Chondrocyte (in vitro differentiated cells): ENCODE measurements around the gene SLC35D2. TPM values are rescaled to one million over a fixed set of nuclear protein-coding genes. Genes with fewer than 3 reads are reported as not detected.
A peak's percentile ranks its signal among the peaks of the same experiment; 100 is the strongest.
"Not testable (repeated sequence)": the region's sequence is repeated elsewhere in the genome, so short reads cannot be mapped to it uniquely, and the experiment has no call there.

ENCODE experiments used
- DNase-seq: peaks from one replicate; pipeline ENCODE4 v3.0.0; 2021; ENCODE audit warnings: mixed read lengths, low spot score
- H3K27ac Mint-ChIP-seq: one replicate; pipeline ENCODE4 v1.8.0; 2021; ENCODE audit warnings: mild to moderate bottlenecking, moderate library complexity, mixed read lengths; ENCODE audit not compliant: unreplicated experiment
- H3K27me3 Mint-ChIP-seq: 2 replicates; pipeline ENCODE4 v1.8.0; 2021; ENCODE audit warnings: low read depth, mixed read lengths
- H3K36me3 Mint-ChIP-seq: 2 replicates; pipeline ENCODE4 v1.8.0; 2021; ENCODE audit warnings: low read depth, mixed read lengths
- H3K4me1 Mint-ChIP-seq: 2 replicates; pipeline ENCODE4 v1.8.0; 2021; ENCODE audit warnings: low read depth, mild to moderate bottlenecking, mixed read lengths
- H3K4me3 Mint-ChIP-seq: one replicate; pipeline ENCODE4 v1.8.0; 2021; ENCODE audit warnings: mild to moderate bottlenecking, moderate library complexity, mixed read lengths; ENCODE audit not compliant: unreplicated experiment
- H3K9me3 Mint-ChIP-seq: 2 replicates; pipeline ENCODE4 v1.8.0; 2021; ENCODE audit warnings: low read depth, mixed read lengths
- CTCF ChIP-seq: fragments of 200-600 bp; sonication (generic); IDR thresholded peaks from 2 replicates; pipeline ENCODE4 v1.5.0; 2021; ENCODE audit warnings: antibody characterized with exemption, mild to moderate bottlenecking, moderate library complexity
- total RNA-seq: library from RNA; stranded (reverse); gene quantifications from 3 replicates; pipeline ENCODE4 v1.2.1, GENCODE V29; 2021

Gene SLC35D2
- total RNA-seq, 1 donor from 2014 or later: 13.0 TPM

GRCh38 chr9:96381696-96382095 is 1.8 kb downstream of the SLC35D2 start:
- Mint-ChIP-seq H3K4me1 (peaks cover 52% of the 10 kb centered on the region), H3K27ac (no peak overlapping the region), H3K36me3 (peaks cover 4% of the 10 kb centered on the region), H3K9me3 (no peaks in the 10 kb centered on the region), H3K4me3 (no peak overlapping the region), H3K27me3 (no peaks in the 10 kb centered on the region)
- TF ChIP-seq CTCF: no peak
- no peak for DNase-seq

GRCh38 chr9:96381125-96381524 is 2.4 kb downstream of the SLC35D2 start:
- peaks cover 50% of the 10 kb centered on the region for H3K4me1 Mint-ChIP-seq
- H3K27ac Mint-ChIP-seq: no peak overlapping the region
- no peak for TF ChIP-seq CTCF
- DNase-seq: no peak
- H3K4me3 Mint-ChIP-seq: no peak overlapping the region
- H3K9me3 Mint-ChIP-seq: no peaks in the 10 kb centered on the region
- no peaks in the 10 kb centered on the region for H3K27me3 Mint-ChIP-seq
- H3K36me3 Mint-ChIP-seq: peaks cover 4% of the 10 kb centered on the region

GRCh38 chr9:96379461-96379860 is 4.0 kb downstream of the SLC35D2 start:
- Mint-ChIP-seq H3K36me3 (peaks cover 4% of the 10 kb centered on the region), H3K9me3 (no peaks in the 10 kb centered on the region), H3K27ac (peak overlapping the region; percentile 4), H3K4me3 (no peak overlapping the region), H3K4me1 (peaks cover 50% of the 10 kb centered on the region), H3K27me3 (no peaks in the 10 kb centered on the region)
- no peak for DNase-seq
- TF ChIP-seq CTCF: no peak

GRCh38 chr9:96378187-96378586 is 5.3 kb downstream of the SLC35D2 start:
- no peaks in the 10 kb centered on the region for H3K9me3 Mint-ChIP-seq
- H3K36me3 Mint-ChIP-seq: peaks cover 4% of the 10 kb centered on the region
- no peak for TF ChIP-seq CTCF
- no peak for DNase-seq
- peaks cover 43% of the 10 kb centered on the region for H3K4me1 Mint-ChIP-seq
- no peaks in the 10 kb centered on the region for H3K27me3 Mint-ChIP-seq
- H3K27ac Mint-ChIP-seq: no peak overlapping the region
- no peak overlapping the region for H3K4me3 Mint-ChIP-seq

- Mint-ChIP-seq H3K9me3 (no peaks in the 10 kb centered on the region), H3K27ac (peak overlapping the region; percentile 81), H3K4me3 (no peak overlapping the region), H3K36me3 (peaks cover 4% of the 10 kb centered on the region), H3K4me1 (peaks cover 36% of the 10 kb centered on the region), H3K27me3 (no peaks in the 10 kb centered on the region)
- no peak for TF ChIP-seq CTCF
- no peak for DNase-seq
Observed at GRCh38 chr9:96376891-96377874, 6.3 kb downstream of the SLC35D2 start.

- peaks cover 24% of the 10 kb centered on the region for H3K4me1 Mint-ChIP-seq
- not testable (repeated sequence) for DNase-seq, H3K27me3 Mint-ChIP-seq, H3K9me3 Mint-ChIP-seq, H3K36me3 Mint-ChIP-seq, H3K4me3 Mint-ChIP-seq, H3K27ac Mint-ChIP-seq
Observed at GRCh38 chr9:96375507-96375906, 8.0 kb downstream of the SLC35D2 start.
